SHP77 treated with DMSO at 0.1 percent for 48 hours (cell line): Measurements from ENCODE around the gene C16orf95.
"Not testable (repeated sequence)": the region's sequence is repeated elsewhere in the genome, so short reads cannot be mapped to it uniquely, and the experiment has no call there.

Experiments used
- DNase-seq: peaks from one replicate; lab custom pipeline; 2025; lab: John Stamatoyannopoulos, UW

Gene C16orf95

DNA sequence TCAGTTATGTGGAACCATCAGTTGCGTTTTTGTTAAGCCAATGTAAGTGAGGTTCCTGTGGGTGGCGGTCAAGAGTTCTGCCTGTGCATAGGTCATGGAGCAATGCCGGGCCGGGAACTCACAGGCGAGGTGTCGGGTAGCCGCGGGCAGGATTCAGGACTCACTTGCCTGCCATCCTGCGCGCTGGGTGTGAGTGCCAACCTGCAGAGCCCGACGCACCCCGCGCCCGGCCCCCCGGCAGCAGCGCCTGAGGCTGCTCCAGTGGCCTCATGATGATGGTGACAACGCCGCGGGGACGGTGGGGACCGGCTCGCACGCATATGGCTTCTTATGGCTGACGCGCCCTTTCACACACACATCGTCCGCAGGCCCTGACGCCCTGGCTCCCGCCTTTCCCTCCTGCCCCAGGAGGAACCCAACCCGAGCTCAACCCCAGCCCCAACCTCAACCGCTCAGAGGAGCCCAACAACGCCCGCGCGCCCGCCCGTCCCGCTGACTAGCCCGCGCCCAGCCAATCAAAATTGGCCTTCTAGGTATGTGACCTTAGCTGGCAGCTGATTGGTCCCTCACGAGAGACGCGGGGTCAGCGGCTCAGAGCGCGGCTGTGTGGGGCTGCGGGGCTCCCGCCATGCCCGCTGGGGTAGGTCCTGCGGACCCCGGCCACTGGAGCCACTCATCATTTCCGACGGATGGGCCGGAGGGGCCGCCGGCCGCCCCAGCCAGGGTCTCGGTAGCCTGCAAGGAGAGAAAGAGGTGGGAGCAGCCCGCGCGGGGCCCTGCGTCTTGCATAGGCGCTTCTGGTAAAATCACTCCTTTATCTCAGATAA lies at the start of gene C16orf95:
Gene C16orf95, minus strand, starts transcription at position 470 of the 827 bp plus-strand sequence. Its CDS starts 150 bp downstream, at position 320.
- DNase-seq = peak; percentile 93

DNA sequence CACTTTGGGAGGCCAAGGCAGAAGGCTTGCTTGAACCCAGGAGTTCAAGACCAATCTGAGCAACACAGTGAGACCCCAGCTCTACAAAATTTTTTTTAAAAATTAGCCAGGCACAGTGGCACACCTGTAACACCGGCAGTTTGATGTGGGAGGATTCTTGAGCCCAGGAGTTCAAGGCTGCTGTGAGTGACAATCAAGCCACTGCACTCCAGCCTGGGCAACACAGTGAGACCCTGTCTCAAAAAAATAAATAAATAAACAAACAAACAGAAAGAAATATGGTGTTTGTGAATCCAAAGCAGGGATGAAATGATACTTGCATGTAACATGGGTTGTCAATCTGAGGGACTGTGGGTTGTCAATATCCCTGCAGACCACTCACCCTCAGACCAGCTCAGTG lies 49.7 kb upstream of the C16orf95 start:
- DNase-seq = no peak

GRCh38 chr16:87366288-87366687 lies 49.1 kb upstream of the C16orf95 start:
- no peak for DNase-seq

- no peak for DNase-seq
Measured at GRCh38 chr16:87365021-87365713, 48.0 kb upstream of the C16orf95 start.

DNA sequence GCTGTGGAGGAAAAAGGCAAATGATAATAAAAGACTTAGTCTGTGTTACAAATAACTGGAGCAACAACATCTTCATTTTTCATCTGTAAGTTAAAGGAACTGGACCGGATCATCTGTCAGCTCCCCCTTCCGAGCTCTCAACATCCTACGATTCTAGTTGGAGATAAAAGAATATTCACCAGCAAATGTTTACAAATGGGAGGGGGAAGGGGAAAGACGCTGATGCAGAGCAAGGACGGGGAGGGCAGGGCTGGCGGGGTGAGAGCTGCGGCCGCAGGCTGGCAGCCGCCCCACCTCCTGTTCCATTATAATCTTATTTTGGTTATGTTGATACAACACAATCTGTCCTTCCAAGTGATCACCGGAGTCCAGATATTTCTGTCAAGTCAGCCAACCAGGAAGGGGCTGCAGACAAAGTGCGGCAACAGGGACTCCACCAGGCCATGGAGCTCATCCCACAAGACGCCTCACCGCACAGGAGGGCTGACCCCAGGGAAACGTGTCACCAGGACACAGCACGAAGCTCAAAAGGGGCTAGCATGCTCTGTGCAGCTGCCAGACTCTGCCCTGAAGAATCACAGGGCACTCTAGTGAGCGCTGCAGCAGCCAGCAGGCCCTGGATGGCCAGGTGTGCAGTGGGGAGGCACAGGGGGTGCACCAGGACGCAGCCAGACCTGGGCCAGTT lies 46.7 kb upstream of the C16orf95 start:
- DNase-seq = no peak

DNA sequence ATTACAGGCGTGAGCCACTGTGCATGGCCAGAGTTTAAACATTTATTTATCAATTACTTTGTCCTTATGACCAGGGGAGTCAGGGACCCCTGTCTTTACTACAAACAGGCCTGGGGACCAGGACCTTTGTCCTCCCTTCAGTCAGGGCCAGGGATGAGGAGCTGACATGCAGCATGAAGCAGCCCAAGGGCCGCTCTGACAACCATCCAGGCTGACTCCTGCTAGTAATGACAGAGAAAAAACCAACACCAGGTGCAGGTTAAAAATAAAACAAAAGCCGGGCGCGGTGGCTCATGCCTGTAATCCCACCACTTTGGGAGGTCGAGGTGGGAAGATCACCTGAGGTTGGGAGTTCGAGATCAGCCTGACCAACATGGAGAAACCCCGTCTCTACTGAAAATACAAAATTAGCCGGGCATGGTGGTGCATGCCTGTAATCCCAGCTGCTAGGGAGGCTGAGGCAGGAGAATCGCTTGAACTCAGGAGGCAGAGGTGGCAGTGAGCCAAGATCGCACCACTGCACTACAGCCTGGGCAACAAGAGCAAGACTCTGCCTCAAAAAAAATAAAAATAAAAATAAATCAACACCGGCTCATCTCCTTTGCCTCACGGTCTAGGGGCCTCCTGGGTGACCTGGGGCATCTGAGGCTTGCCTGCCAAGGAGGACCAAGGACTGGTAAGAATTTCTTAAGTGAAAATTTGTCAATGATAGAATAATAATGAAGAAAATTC lies 45.8 kb upstream of the C16orf95 start:
- not testable (repeated sequence) for DNase-seq

GRCh38 chr16:87361916-87362619 lies 44.9 kb upstream of the C16orf95 start:
- no peak for DNase-seq

- no peak for DNase-seq
Measured at GRCh38 chr16:87360862-87361610, 43.8 kb upstream of the C16orf95 start.

- DNase-seq = no peak
Measured at GRCh38 chr16:87359121-87359520, 41.9 kb upstream of the C16orf95 start.

GRCh38 chr16:87358696-87359095 lies 41.5 kb upstream of the C16orf95 start:
- no peak for DNase-seq

GRCh38 chr16:87358250-87358649 lies 41.1 kb upstream of the C16orf95 start:
- DNase-seq = no peak

GRCh38 chr16:87356491-87356853 lies 39.3 kb upstream of the C16orf95 start:
- DNase-seq = no peak

GRCh38 chr16:87353613-87354012 lies 36.4 kb upstream of the C16orf95 start:
- no peak for DNase-seq

DNA sequence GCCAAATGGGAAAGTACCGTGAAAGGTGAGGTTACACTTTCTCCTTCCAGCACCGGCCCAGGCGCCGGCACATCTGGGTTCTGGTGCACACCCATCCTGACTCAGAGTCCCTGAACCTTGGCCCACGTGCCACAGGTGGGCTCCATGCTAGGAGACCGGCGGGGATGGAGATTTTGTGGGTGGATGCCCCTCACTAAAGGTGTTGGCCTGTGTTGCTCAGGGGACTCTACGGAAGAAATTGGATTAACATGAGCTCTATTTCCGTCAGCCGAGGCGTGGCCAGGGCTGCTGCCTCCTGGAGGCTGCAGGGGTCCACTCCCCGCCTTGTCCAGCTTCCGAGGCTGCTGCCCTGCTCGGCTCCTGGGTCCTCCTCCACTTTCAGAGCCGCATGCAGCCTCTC lies 35.6 kb upstream of the C16orf95 start:
- no peak for DNase-seq

- no peak for DNase-seq
Measured at GRCh38 chr16:87351320-87351698, 34.1 kb upstream of the C16orf95 start.

DNA sequence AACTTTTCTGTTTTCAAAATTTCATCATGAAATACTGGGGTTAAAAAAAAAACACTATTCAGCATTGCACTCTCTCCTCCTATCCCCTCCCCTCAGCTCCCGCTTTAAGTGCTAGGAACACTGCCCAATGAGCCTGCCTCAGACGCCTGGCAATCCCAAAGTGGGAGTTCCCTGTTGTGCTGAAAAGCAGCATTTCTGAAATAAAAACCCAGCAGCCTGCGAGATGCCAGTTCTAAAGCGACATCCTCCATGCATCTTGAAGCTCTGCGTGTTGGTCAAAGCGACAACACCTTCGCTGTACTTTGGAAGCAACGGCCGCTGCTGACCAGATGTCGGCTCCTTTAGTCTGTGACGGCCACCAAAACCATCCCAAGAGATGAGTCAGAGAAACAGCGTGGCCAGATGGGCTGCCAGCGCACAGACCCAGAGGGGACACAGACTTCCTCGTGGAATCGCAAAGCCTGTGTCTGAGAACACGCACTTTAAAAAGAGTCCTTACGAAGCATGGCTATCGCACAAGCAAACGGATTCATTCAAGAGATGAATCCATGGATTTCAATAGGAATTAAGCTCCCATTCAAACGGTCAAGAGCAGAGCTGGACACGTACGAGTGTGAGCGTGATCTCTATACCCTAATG lies 33.6 kb upstream of the C16orf95 start:
- DNase-seq = no peak

DNA sequence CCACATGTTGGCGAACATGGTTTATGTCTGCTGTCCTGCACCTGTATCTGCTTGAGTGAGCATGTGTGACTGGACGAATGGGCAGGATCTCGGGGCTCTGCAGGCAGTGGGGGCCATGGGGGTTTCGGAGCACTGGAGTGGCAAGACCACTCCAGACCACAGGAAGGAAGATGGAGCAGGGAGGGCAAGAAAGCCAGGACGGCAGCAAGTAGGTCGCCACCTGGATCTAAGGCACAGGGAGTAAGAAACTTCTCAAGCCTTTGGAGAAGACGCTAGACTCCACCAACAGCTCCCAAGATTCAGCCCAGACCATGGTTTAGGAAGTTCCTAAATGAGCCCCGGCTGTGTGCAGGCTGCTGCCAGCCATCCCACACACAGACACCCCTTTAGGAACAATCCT lies 32.8 kb upstream of the C16orf95 start:
- DNase-seq = no peak

- DNase-seq = no peak
Measured at GRCh38 chr16:87348616-87349157, 31.5 kb upstream of the C16orf95 start.

DNA sequence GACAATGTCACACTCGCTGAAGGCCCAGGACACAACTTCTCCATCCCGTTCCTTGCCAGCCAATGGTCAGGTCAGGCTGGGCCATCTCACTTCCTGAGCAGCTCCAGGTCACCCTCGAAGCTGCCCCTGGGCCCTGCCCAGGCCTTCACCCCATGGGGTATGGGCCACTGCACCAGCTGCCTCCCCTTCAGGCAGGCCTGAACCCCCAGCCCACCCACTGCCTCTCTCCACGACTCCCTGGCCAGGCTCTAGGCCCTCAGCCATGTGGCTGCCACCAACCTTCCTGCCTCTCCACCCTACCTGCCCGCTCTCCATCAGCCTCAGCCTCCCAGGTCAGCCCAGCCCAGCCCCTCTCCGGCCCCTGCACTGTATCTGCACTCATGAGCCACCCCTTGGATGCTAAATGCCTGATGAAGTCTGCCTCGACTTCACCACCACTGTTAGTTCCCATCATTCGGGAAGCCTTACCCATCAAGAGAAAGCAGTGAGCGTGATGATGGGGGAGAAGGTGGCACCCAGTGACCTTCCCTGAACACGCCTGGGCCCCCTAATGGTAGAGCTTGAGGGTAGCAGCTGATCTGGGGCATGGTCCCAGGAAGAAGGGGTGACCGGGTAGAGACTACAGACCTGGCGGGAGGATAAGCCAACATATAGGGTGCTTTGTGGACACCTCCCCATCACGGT lies 30.9 kb upstream of the C16orf95 start:
- DNase-seq = no peak
